NCI-H1417 treated with DMSO at 0.1 percent for 48 hours (cell line): ENCODE results near the gene DNAJC2.
"Not testable (repeated sequence)": the region's sequence is repeated elsewhere in the genome, so short reads cannot be mapped to it uniquely, and the experiment has no call there.

Source experiments
- DNase-seq: peaks from one replicate; lab custom pipeline; 2025; lab: John Stamatoyannopoulos, UW

DNAJC2 gene

DNA sequence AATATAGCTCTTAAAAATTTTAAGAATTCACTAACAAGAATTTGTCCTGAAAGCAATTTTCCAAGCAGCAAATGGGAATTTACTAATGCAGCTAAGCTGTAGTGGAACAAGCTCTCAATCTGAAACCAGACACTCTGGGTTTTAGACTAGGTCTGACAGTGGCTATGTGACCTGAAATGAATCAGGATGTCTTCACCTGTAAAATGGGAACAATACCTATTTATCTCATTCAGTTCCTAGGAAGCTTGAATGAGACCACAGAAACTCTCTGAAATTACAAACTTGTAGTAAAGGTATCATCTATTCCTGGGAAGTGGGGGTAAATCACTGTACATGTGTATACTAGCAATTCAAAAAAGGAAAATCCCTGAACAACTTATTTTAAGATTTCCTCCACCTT is 1.2 kb downstream of the DNAJC2 start:
- DNase-seq = no peak

DNA sequence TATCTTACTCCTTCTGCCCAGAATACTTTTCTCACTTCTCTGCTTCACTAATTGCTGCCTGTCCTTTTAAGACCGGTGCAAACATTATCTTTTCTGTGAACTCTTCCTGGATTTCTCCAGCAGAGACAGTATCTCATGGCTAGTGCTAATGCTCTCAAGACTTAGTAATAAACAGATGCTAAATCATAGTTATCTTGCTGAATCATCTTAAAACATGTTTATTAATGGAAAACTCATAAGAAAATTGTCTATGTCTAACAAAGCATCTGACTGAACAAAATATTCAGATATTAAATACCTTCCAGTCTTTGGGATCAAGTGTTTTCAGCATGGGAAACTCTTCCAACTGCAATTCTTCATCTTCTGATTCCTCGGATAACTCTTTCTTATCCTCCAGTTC is 3.1 kb downstream of the DNAJC2 start:
- no peak for DNase-seq

DNA sequence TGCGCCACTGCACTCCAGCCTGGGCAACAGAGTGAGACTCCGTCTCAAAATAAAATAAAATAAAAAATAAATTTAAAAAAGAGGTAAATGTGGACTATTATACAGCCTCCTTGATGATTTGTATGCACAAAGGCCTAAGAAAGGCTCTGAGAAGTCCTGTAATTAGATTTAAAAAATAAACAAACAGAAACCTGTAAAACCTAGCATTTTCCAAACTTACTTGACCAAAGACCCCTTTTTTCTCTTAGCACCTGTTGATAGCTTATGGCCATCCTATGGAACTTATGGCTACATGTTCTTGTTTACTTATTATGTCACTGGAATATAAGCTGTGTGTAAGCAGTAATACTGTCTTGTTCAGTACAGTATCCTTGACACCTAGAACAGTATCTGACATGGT is 5.7 kb downstream of the DNAJC2 start:
- no peak for DNase-seq

DNA sequence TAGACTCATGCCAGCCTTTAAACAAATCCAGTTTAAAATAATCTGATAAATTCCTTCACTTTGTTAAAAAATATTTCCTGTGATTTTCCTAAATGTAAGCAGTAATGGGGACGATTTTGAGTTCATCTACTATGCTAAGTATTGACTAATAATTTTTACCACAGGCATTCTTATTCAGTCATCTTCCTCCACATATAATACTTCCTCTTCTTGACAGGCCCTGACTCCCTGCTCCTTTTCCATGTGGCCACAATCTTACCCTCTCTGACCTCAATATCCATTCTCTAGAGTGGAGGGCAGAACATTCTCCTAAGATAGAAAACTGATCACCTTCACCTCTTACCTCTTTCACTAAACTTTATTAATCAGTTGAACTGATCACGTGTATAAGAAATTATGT is 7.8 kb downstream of the DNAJC2 start:
- no peak for DNase-seq

DNA sequence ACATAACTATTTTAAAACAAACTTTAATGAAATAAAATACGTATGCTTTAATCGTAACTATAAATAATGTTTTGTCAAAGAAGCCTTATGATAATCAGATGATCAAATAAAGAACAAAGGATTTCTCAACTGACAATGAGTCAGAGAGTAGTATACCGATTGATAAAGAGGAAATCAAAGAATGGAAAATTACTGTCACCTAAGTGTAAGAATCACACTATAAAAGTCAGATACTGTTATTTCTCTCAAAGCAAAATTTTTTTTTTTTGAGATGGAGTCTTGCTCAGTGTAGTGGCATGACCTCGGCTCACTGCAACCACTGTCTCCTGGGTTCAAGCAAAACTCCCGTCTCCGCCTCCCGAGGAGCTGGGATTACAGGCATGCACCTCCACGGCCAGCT is 18.8 kb downstream of the DNAJC2 start:
- no peak for DNase-seq

DNA sequence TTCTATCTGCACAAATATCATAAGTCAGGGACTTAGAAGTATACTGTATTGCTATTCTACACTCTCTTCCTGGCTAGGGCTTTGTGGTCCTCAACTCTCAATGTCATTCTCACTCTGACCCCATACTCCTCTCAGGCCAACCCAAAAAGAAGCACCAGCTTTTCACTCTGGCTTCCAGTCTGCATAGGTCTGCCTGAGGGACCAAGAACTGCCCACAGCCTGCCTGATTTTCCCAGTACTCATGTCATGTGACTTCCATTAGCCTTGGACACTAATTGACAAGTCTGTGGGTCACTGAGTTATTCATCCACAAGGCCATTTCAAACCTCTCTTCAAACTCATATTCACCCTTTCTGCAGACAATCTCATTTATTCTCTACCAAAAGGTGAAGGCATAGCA is 27.6 kb downstream of the DNAJC2 start:
- DNase-seq = no peak

DNA sequence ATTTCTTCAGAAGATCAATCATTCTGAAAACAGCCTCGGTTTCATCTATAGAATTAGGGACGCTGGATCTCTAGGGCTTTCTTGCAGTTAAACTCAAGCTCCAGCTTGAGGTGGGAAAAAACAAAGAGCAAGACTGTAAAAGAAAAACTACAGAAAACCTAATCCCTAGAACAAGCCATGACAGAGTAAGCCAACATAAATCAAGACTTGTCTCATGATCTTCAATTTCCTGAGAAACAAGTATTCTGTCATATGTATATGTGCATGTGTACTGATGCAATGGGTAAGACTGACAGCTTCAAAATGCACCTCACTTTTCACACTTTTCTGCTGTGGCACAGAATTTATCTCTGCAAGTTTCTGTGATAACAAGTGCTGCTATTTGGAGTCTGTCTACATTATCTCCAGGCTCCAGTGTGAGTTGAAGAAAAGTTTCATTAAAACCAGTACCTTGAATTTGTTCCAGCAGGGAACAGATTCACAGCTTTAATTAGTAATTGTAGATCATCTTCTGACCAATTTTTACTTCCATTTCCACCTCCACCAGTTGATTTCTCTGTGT is 28.1 kb downstream of the DNAJC2 start:
- DNase-seq = no peak

DNA sequence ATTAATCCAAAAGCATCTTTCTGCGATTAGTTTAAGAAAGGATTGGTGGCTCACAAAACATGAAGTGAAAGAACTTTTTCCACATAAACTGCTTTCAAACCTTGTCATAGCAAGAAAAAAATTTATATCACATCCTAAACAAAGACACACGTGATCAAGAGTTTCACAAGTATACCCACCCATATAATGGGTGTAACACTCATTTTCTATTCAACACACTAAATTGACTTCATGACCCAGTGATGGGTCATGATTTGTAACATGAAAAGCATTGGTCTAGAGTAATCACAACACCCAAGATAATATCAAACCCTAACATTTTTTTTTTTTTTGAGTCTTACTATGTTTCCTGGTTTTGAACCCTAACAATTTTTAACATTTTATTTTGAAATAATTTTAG is 29.7 kb downstream of the DNAJC2 start:
- no peak for DNase-seq

DNA sequence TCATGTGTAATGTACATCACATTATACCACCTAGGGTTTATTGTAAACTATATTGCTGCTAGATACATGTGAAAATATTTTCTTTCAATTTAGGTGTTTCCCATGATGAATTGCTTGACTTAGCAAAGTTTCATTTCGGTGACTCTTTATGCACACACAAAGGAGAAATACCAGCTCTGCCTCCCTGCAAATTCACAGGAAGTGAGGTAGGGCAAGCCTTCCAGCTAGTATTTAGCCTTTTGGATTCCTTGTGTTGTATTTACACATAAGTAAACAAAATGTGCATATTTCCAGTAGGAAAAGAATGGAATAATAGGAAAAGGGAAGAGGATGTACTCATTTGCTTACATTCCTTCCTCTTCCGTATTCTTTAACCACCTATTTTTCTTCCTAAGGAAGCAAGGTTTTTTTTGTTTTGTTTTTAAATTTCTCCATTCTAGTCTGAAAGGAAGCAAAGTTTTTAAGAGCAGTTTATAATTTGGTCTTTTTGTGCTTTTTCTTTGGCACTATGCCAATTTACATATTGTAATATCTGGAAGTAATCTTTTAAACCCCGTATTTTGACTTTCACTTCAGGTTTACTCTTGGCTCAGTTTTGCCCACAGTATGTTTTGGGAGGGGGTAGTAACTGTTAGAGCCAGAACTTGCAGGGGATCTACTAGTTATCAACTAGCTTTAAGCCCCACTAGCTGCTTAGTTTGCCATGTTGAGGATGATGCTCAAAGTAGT is 36.9 kb downstream of the DNAJC2 start:
- DNase-seq = no peak

DNA sequence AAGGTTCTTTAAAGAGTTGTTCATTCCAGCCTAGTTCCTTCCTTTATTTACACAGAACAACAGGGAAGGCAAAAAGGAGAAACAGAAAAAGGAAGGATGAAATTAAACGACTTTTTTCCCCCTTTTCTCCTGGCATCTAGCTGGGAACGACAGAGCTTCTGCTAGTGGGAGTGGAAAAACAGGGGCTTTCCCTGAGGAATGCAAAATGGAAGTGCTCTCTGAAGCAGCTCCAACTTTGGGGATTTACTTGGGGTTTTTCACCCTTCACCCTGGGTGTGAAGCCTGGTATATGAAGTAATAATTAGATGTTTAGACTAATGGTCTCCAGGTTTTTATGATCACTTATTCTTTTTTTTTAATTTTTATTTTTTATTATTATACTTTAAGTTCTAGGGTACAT is 43.1 kb downstream of the DNAJC2 start:
- no peak for DNase-seq

DNA sequence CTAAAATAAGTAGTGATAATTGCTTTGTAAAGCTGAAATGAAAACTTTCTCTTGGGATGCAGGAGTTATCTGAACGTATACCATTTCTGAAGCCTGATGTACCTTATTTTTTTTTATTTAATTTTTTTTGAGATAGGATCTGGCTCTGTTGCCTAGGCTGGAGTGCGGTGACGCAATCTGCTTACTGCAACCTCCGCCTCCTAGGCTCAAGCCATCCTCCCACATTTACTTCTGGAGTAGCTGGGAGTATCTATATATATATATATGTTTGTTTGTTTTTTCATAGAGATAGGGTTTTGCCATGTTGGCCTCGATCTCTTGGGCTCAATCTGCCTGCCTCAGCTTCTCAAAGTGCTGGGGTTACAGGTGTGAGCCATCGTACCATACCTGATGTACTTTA is 44.9 kb downstream of the DNAJC2 start:
- DNase-seq = no peak

DNA sequence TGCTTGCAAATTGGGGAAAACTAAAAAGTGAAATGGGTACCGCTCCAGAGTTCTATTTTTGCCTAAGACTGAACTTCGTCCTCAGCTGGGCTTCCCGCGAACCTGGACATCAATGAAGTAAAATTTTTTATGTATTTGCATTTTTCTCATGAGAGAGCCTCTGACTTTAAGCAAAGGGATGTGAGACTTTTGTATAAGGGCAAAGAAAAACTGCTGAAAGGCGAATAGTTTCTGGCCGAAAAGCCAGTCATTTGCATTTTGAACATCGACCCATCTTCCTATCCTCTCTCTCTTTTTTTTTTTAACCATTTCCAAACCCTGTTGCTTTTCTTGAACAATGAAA is 46.8 kb downstream of the DNAJC2 start:
- no peak for DNase-seq

DNA sequence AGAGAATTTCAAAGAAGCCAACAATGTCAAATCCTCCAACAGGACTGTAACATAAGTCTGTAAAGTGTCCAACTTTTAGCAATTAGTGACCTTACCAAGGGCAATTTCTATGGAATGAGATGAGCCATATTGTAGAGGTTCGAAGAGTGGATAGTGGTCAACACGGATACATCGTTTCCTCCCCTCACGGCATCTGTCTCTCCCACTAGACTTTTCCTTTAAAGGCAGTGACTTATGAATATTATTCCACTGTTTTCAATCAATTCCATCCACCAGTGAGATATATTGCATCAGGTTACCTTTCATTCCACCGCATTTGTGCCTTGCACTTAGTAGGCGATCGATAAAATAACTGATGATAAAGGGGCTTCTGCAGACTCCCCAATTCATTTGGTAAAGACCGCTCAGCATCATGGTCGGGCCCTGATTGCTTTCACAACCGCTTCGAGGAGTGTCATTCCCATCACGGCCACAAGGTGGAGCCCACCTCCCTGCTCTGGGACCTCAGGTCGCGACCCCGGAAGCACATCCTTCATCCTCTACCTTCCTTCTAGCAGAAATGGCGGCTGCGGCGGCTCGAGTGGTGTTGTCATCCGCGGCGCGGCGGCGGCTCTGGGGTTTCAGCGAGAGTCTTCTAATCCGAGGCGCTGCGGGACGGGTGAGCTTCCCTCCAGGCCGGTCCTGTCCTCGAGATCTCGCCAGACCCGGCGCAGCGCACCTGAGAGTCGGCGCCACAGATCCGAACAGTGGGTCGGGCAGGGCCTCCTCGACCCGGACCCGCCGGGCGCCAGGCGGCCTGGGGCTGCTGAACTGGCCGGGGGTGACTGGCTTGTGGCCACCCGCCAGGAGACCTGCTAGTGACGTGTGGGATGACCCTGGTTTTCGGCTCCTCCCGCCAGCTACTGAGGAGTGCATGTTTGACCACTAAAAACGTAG is 47.4 kb downstream of the DNAJC2 start, which contains the start of gene PMPCB:
TSS of gene PMPCB (plus strand) at position 535 of the 936 bp plus-strand sequence. CDS start at position 560, 25 bp downstream.
- peak; percentile 45 for DNase-seq

DNA sequence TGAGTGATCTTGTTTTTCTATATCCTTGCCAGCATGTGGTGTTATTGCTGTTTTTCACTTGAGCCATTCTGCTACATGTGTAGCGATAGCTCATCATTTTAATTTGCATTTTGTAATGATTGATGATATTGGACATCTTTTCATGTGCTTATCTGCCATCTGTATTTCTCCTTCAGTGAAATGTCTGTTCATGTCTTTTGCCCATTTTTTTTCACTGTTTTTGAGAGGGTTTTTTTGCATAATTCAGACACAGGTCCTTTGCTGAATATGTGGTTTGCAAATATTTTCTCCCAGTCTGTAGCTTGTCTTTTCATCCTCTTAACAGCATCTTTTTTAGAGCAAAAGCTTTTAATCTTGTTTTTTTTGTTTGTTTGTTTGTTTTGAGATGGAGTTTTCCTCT is 51.0 kb downstream of the DNAJC2 start:
- DNase-seq = no peak

DNA sequence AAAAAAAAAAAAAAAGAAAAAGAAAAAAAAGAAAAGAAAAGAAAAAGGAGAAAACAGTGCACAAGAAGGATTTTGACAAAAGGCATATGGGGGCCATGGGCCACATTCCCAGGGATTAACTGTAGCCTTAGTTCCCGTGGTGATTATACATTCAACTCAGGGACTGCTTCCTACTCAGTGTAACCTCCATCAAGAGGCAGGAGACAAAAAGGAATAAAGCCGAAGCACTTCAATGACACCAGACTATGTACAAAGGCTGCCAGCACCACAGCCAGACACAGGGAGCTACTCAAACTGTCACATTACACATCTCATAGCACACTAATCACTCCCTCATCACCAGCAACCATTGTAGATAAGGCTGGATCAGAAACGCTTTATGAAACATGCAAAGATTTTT is 52.4 kb downstream of the DNAJC2 start:
- DNase-seq = no peak

DNA sequence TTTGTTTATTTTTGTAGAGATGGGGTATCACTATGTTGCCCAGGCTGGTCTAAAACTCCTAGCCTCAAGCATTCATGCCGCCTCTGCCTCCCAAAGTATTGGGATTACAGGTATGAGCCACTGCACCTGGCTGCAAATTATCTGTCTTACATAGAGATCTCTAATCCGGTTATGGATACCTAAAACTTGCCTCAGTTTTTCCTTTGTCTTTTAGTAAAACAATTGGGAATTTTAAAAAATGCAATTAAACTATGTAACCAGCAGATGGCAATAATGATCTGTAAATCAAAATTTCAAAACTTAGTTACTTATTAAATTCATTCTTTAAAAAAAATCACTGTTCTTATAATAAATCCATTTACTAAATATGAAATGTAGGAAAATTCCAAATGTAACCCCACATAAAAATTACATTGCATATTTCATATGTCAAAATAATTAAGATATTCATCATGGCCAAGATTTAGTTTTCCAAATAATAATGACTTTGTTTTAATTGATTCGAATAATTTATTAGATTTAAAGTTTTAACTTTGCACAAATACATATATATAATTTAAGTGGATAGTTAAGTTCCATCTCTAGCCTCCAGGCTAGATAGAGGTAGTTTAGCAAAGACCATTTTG is 61.7 kb downstream of the DNAJC2 start:
- DNase-seq = not testable (repeated sequence)

DNA sequence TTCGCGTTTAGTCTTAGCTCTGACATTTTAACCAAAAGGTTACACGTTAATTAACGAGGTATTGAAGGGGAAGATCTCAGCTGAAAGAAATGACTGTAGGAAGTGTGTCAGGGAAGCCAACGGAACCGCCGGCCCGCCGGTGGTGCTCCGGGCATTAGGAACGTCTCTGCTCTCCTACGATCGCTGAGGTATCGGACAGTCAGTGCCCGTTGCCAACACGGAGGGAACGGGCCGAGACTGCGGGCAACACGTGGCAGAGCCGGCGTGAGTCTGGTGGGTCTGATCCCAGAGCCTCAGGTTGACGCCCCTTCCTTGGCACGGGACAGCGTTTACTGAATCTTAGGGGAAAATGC is 63.8 kb downstream of the DNAJC2 start:
- not testable (repeated sequence) for DNase-seq

DNA sequence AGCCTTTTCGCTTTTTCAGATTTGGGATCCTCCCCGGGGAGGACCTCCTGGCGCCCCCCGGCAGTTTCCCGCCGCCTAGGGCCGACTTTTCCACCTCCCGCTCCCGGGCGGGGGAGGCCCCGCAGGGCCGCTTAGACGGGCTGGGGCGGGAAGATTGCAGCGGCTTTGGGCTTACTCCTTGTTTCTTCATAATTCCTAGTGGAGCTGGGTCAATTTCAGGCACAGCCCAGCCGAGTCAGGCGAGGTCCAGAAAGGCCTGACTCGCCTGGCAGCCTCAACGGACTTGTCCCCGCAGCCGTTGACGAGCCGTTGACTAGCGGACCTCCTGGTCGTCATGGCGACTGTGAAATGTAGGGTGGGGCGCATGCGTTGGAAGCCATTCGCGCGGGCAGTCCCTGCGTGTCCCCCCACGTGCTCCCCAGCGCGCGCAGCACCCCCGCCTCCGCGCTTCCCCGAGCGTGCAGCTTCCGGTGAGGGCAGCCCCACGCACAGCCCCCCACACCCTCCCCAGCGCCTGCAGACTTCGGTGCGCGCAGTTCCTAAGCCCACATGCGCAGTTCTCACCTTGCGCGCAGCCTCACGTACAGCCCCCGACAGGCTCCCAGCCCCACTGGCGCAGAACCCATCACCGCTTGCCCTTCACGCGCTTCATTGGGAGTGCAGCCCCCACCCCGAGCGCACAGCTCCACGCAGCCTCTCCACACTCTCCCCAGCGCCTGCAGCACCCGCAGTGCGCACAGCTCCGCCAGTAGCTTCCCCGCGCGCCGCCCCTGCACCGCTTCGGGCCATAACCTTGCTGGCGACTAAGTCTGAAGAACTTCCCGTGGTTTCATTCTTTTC is 64.4 kb downstream of the DNAJC2 start:
- DNase-seq = peak; percentile 40

DNA sequence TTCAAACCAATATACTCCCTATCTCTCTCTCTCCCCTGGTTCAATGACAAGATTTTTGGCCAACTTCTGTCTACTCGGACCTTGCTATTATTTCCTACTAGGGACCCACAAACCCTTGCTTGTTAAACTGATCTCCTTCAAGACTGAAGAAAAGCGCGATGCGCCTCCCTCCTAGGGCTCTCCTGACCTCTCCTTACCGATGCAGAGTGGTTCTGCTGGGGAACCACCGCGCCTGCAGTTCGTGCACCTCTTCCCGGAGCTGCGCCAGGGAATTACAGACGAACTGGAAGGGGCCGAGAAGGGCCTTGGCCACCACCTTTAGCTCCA is 65.0 kb downstream of the DNAJC2 start:
- peak; percentile 19 for DNase-seq

DNA sequence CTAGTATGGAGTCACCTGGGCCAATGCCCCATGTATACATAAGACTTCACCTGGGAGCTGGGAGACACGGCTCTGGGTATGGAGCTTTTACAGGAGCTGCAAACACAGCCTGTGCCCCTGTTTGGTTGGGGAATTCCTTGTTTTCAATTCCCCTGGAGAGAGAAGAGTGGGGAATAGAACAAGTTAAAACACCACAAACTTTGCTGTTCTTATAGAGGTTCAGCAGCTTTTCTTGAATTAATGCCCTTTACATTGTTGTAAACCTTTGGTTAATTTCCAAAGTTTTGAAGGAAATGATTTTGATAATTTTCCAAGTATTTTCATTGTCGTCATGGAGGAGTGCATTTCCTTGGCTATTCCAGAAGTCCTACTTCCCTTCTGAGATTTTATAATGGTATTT is 66.4 kb downstream of the DNAJC2 start:
- not testable (repeated sequence) for DNase-seq

DNA sequence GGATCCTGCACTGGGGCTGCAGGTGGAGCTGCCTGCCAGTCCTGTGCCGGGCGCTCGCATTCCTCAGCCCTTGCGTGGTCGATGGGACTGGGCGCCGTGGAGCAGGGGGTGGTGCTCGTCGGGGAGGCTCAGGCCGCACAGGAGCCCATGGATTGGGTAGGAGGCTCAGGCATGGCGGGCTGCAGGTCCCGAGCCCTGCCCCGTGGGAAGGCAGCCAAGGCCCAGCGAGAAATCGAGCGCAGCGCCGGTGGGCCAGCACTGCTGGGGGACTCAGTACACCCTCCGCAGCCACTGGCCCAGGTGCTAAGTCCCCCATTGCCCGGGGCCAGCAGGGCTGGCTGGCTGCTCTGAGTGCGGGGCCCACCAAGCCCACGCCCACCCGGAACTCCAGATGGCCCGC is 69.7 kb downstream of the DNAJC2 start:
- not testable (repeated sequence) for DNase-seq

DNA sequence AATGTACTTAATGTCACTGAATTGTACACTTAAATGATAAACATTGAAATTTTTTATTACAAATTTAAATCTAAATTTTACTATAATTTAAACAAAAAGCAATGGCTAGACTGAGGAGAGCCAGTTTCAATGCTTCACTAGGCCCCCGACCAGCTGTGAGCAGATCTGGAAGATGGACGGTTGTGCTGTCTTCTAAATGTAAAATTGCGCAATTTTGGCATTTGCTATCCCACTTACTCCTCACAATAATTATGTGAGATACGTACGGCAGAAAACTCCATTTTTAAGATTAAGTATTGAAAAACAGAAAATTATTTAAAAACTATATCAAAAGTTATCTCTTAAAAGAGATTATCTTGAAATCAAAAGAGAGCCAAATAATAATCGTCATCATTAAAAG is 71.2 kb downstream of the DNAJC2 start:
- DNase-seq = not testable (repeated sequence)
